Osteoblast (primary cell): ENCODE measurements around the gene CALN1. TPM values are rescaled to one million over a fixed set of nuclear protein-coding genes. Genes with fewer than 3 reads are reported as not detected.

Experiments
- DNase-seq: peaks from one replicate; pipeline ENCODE4 v3.0.0; 2011; ENCODE audit warnings: low spot score, mixed read lengths; ENCODE audit not compliant: insufficient read length; ENCODE audit errors: missing footprints
- H2AFZ ChIP-seq: 2 replicates; pipeline ENCODE4 v1.6.0; 2011; ENCODE audit warnings: mild to moderate bottlenecking, low read length
- H3K27ac ChIP-seq: 2 replicates; pipeline ENCODE4 v1.5.1; 2011; ENCODE audit warnings: mild to moderate bottlenecking, low read depth, low read length, moderate library complexity
- H3K27me3 ChIP-seq: 2 replicates; pipeline ENCODE4 v1.6.0; 2012; ENCODE audit warnings: mild to moderate bottlenecking, control low read depth, inconsistent platforms, low read length, moderate library complexity; ENCODE audit not compliant: insufficient read depth
- H3K36me3 ChIP-seq: 2 replicates; pipeline ENCODE4 v1.5.1; 2011; ENCODE audit warnings: mild to moderate bottlenecking, low read length, control low read depth, moderate library complexity; ENCODE audit not compliant: insufficient read depth
- H3K4me1 ChIP-seq: 2 replicates; pipeline ENCODE4 v1.5.1; 2011; ENCODE audit warnings: mild to moderate bottlenecking, low read length, control low read depth, moderate library complexity; ENCODE audit not compliant: insufficient read depth
- H3K4me2 ChIP-seq: 2 replicates; pipeline ENCODE4 v1.6.0; 2011; ENCODE audit warnings: mild to moderate bottlenecking, low read length; ENCODE audit not compliant: insufficient read depth
- H3K4me3 ChIP-seq: fragments of 200-600 bp; sonication (generic); 3 replicates; pipeline ENCODE4 v1.5.1; 2012; ENCODE audit warnings: mild to moderate bottlenecking, low read length, inconsistent platforms; ENCODE audit not compliant: insufficient read depth
- H3K79me2 ChIP-seq: 2 replicates; pipeline ENCODE4 v1.6.0; 2012; ENCODE audit warnings: mild to moderate bottlenecking, low read length, control low read depth, inconsistent platforms; ENCODE audit not compliant: insufficient read depth
- H3K9me3 ChIP-seq: 2 replicates; pipeline ENCODE4 v1.5.1; 2011; ENCODE audit warnings: low read depth, low read length, control low read depth
- H4K20me1 ChIP-seq: 2 replicates; pipeline ENCODE4 v1.6.0; 2012; ENCODE audit warnings: mild to moderate bottlenecking, low read length, control low read depth; ENCODE audit not compliant: insufficient read depth
- total RNA-seq: library from RNA; depleted of rRNA; stranded (reverse); fragments of >200 nt; gene quantifications from 2 replicates; pipeline ENCODE4 v1.2.3, GENCODE V29; 2012
- TF ChIP-seq, protein P1 (sequence below): IDR thresholded peaks from 2 replicates; pipeline ENCODE4 v1.5.1; 2011; ENCODE audit warnings: mild to moderate bottlenecking, low read depth, low read length, moderate library complexity; ENCODE audit errors: extremely low read depth

Gene CALN1
- total RNA-seq, 1 donor, result not detected

- TF ChIP-seq, protein P1, sequence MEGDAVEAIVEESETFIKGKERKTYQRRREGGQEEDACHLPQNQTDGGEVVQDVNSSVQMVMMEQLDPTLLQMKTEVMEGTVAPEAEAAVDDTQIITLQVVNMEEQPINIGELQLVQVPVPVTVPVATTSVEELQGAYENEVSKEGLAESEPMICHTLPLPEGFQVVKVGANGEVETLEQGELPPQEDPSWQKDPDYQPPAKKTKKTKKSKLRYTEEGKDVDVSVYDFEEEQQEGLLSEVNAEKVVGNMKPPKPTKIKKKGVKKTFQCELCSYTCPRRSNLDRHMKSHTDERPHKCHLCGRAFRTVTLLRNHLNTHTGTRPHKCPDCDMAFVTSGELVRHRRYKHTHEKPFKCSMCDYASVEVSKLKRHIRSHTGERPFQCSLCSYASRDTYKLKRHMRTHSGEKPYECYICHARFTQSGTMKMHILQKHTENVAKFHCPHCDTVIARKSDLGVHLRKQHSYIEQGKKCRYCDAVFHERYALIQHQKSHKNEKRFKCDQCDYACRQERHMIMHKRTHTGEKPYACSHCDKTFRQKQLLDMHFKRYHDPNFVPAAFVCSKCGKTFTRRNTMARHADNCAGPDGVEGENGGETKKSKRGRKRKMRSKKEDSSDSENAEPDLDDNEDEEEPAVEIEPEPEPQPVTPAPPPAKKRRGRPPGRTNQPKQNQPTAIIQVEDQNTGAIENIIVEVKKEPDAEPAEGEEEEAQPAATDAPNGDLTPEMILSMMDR, result no peak
- Histone ChIP-seq H3K36me3 (no peaks in the 10 kb centered on the region), H3K27me3 (no peaks in the 10 kb centered on the region), H4K20me1 (no peaks in the 10 kb centered on the region), H3K9me3 (no peaks in the 10 kb centered on the region), H2AFZ (no peak overlapping the region), H3K4me3 (no peak overlapping the region), H3K27ac (no peak overlapping the region), H3K4me1 (no peaks in the 10 kb centered on the region), H3K4me2 (no peak overlapping the region), H3K79me2 (no peaks in the 10 kb centered on the region)
- no peak for DNase-seq
Observed at GRCh38 chr7:72023926-72024325, 388.2 kb downstream of the CALN1 start.

- Histone ChIP-seq H3K4me1 (no peaks in the 10 kb centered on the region), H3K27me3 (no peaks in the 10 kb centered on the region), H3K79me2 (no peaks in the 10 kb centered on the region), H3K9me3 (no peaks in the 10 kb centered on the region), H3K4me3 (no peak overlapping the region), H4K20me1 (no peaks in the 10 kb centered on the region), H3K27ac (no peak overlapping the region), H2AFZ (no peak overlapping the region), H3K36me3 (no peaks in the 10 kb centered on the region), H3K4me2 (no peak overlapping the region)
- no peak for DNase-seq
- TF ChIP-seq, protein P1, result no peak
Observed at GRCh38 chr7:72021716-72022115, 390.4 kb downstream of the CALN1 start.

DNA sequence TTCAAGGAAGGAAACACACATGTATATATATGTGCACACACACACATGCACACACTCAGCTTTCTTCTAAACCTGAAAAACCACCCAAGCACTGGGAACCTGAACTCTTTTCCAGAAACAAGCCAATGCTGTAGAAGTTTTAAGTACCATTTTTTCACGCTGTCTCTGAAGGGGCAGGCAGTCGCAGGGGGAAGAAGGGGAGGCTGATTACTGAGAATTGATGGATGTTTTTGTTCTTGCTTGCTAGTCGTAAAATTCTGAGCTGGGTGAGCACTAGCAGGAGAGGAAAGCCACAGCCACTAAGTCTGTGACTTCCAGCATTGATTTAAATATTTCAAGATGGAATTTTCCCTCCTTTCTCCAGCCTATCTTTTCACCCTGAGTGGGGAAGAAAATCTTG, 391.8 kb downstream of the CALN1 start:
- no peak overlapping the region for H2AFZ ChIP-seq
- H3K9me3 ChIP-seq, result no peaks in the 10 kb centered on the region
- H3K36me3 ChIP-seq, result no peaks in the 10 kb centered on the region
- H3K27ac ChIP-seq, result no peak overlapping the region
- no peak overlapping the region for H3K4me3 ChIP-seq
- H3K4me2 ChIP-seq, result no peak overlapping the region
- no peaks in the 10 kb centered on the region for H4K20me1 ChIP-seq
- H3K79me2 ChIP-seq, result no peaks in the 10 kb centered on the region
- no peak for DNase-seq
- no peaks in the 10 kb centered on the region for H3K4me1 ChIP-seq
- TF ChIP-seq, protein P1, result no peak
- H3K27me3 ChIP-seq, result no peaks in the 10 kb centered on the region

DNA sequence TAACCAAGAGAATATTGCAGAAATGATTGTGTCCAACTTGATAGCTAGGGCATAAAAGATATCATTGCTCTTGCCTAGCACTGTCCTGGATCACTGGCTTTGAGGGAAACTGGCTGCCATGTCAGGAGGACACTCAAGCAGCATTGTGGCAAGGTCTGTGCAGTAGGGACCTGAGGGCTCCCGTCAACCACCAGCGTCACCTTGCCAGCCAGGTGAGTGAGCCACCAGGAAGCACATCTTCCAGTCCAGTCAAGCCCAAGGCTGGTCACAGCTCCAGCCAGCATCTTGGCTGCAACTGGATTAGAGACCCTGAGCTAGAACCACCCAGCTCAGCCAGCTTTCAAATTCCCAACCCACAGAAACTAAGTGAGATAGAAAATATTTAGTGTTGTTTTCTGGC, 392.7 kb downstream of the CALN1 start:
- H3K27me3 ChIP-seq, result no peaks in the 10 kb centered on the region
- no peak overlapping the region for H3K27ac ChIP-seq
- no peaks in the 10 kb centered on the region for H3K36me3 ChIP-seq
- H3K9me3 ChIP-seq, result no peaks in the 10 kb centered on the region
- no peak overlapping the region for H2AFZ ChIP-seq
- H3K4me2 ChIP-seq, result no peak overlapping the region
- no peak overlapping the region for H3K4me3 ChIP-seq
- no peaks in the 10 kb centered on the region for H3K4me1 ChIP-seq
- TF ChIP-seq, protein P1, result no peak
- H3K79me2 ChIP-seq, result no peaks in the 10 kb centered on the region
- no peaks in the 10 kb centered on the region for H4K20me1 ChIP-seq
- no peak for DNase-seq
